Measurements from ENCODE around the gene DST.

Gene DST

GRCh38 chr6:56620229-56620868 is 22.3 kb downstream of the DST start:
- no peak for FAIRE-seq

- no peak for FAIRE-seq
Observed at GRCh38 chr6:56618050-56618449, 24.6 kb downstream of the DST start.

GRCh38 chr6:56616967-56617366 is 25.7 kb downstream of the DST start:
- no peak for FAIRE-seq

GRCh38 chr6:56613247-56613851 is 29.3 kb downstream of the DST start:
- no peak for FAIRE-seq

GRCh38 chr6:56608332-56608731 is 34.4 kb downstream of the DST start:
- FAIRE-seq = no peak

- FAIRE-seq = no peak
Observed at GRCh38 chr6:56607111-56607752, 35.5 kb downstream of the DST start.

- no peak for FAIRE-seq
Observed at GRCh38 chr6:56605435-56605834, 37.3 kb downstream of the DST start.

GRCh38 chr6:56604186-56604585 is 38.5 kb downstream of the DST start:
- FAIRE-seq = no peak

- no peak for FAIRE-seq
Observed at GRCh38 chr6:56601390-56601789, 41.3 kb downstream of the DST start.

GRCh38 chr6:56595490-56596122 is 47.1 kb downstream of the DST start:
- no peak for FAIRE-seq

GRCh38 chr6:56594699-56595098 is 48.0 kb downstream of the DST start:
- no peak for FAIRE-seq

GRCh38 chr6:56593801-56594318 is 48.8 kb downstream of the DST start:
- FAIRE-seq = no peak

- FAIRE-seq = no peak
Observed at GRCh38 chr6:56582236-56582635, 60.5 kb downstream of the DST start.

GRCh38 chr6:56581296-56581925 is 61.3 kb downstream of the DST start:
- FAIRE-seq = no peak

GRCh38 chr6:56580271-56580670 is 62.4 kb downstream of the DST start:
- FAIRE-seq = no peak

- no peak for FAIRE-seq
Observed at GRCh38 chr6:56579155-56579851, 63.4 kb downstream of the DST start.

GRCh38 chr6:56575736-56576135 is 67.0 kb downstream of the DST start:
- FAIRE-seq = no peak

- FAIRE-seq = no peak
Observed at GRCh38 chr6:56574292-56574691, 68.4 kb downstream of the DST start.

GRCh38 chr6:56573624-56574023 is 69.1 kb downstream of the DST start:
- FAIRE-seq = no peak

- no peak for FAIRE-seq
Observed at GRCh38 chr6:56572788-56573471, 69.8 kb downstream of the DST start.

- FAIRE-seq = no peak
Observed at GRCh38 chr6:56571605-56572004, 71.1 kb downstream of the DST start.
